Stimulated activated CD8-positive, alpha-beta memory T cell treated with anti-CD3 and anti-CD28 coated beads, Interleukin-15, amount 100 ng/mL, for 4 hours (primary cell): Measurements from ENCODE around the gene NFIC.
"Not testable (repeated sequence)": the region's sequence is repeated elsewhere in the genome, so short reads cannot be mapped to it uniquely, and the experiment has no call there.

Experiments used
- DNase-seq, 2 donors: peaks; one replicate each; pipeline ENCODE4 v3.0.0-alpha.2; 2020; ENCODE audit warnings: low read depth in 2 of 2

NFIC gene

GRCh38 chr19:3491396-3492119, 125.2 kb downstream of the NFIC start:
- no peak for DNase-seq

- DNase-seq = no peak
Observed at GRCh38 chr19:3492131-3492839, 125.9 kb downstream of the NFIC start.

GRCh38 chr19:3492919-3493318, 126.5 kb downstream of the NFIC start:
- DNase-seq = no peak

- no peak for DNase-seq
Observed at GRCh38 chr19:3493651-3494050, 127.3 kb downstream of the NFIC start.

GRCh38 chr19:3494051-3494450, 127.7 kb downstream of the NFIC start:
- DNase-seq = no peak

GRCh38 chr19:3494559-3494958, 128.2 kb downstream of the NFIC start:
- no peak for DNase-seq

- DNase-seq = no peak
Observed at GRCh38 chr19:3496392-3497273, 130.2 kb downstream of the NFIC start.

- no peak for DNase-seq
Observed at GRCh38 chr19:3497757-3498520, 131.6 kb downstream of the NFIC start.

- DNase-seq = no peak
Observed at GRCh38 chr19:3499738-3500428, 133.5 kb downstream of the NFIC start.

- peak; percentile 86 to 96 for DNase-seq
Observed at GRCh38 chr19:3500429-3501101, 134.2 kb downstream of the NFIC start, which contains the start of gene DOHH. Gene DOHH, minus strand, starts transcription at chr19:3500674. Its CDS starts 3,860 bp downstream, at chr19:3496814.

- DNase-seq = no peak
Observed at GRCh38 chr19:3501780-3502179, 135.4 kb downstream of the NFIC start.

- no peak for DNase-seq
Observed at GRCh38 chr19:3503036-3503572, 136.7 kb downstream of the NFIC start.

GRCh38 chr19:3504735-3505134, 138.4 kb downstream of the NFIC start:
- DNase-seq = no peak

- peak; percentile 99 for DNase-seq
Observed at GRCh38 chr19:3505598-3506383, 139.4 kb downstream of the NFIC start, which contains the start of gene FZR1. Gene FZR1, plus strand, starts transcription at chr19:3506311. Its CDS starts 16,679 bp downstream, at chr19:3522990.

GRCh38 chr19:3506384-3507340, 140.3 kb downstream of the NFIC start:
- DNase-seq = peak in 1 of 2 donors; percentile 17

- DNase-seq = no peak
Observed at GRCh38 chr19:3507371-3508120, 141.2 kb downstream of the NFIC start.

- not testable (repeated sequence) for DNase-seq
Observed at GRCh38 chr19:3508121-3508661, 141.8 kb downstream of the NFIC start.
